ENCODE data around the gene PROM1.
A peak's percentile ranks its signal among the peaks of the same experiment; 100 is the strongest.

The PROM1 gene

DNA sequence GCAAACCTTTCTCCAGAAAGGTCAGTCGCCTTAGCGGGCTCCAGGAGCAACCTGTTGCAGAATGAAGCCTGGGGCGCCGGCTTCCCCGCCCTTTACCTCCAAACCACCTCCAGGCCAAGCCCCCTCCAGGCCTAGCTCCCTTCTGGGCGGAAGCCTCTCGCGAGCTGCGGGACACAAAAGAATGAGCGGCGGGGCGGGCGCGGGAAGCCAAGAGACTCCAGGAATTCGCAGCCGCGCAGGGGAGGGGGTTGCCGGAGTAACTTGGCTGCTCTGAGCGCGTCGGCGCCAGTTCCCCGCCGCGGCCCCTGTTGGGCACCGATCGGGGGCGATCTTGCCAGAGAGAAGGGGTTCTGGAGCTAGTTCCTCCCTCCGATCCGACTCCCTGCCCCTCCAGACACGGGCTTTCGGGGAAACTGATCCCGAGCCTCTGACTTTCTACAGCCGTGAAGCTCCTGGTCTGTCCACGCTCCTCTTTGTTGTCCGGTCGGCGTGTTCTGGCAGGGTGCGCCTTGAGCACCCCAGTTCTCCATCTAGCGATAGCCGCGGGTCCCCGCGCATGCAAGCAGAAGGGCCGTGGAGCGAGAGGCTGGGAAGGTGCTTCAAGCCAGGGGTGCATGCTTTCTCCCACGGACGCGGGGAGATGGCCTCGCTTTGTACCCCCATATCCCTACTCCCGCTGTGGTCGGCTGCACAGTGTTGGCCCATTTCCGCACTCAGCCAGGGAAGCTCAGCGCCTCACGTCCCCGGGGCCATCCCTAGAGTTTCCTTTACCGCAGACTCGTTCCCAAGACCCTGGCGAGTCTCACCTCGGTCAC lies 1.2 kb downstream of the PROM1 start:
- Histone ChIP-seq H2AFZ (ENCODE audit: low read depth, low read length) (peak overlapping the region; percentile 62), H3K4ac (ENCODE audit: low read depth in 1 of 2, low read length in 2 of 2) (peak overlapping the region in 1 of 2 experiments; percentile 45), H3K36me3 (ENCODE audit: control insufficient read depth in 1 of 2, insufficient read depth in 2 of 2, low read depth in 1 of 2, low read length in 2 of 2) (no peaks in the 10 kb centered on the region), H2AK5ac (ENCODE audit: low read length, severe bottlenecking) (peak overlapping the region; percentile 44), H2BK120ac (ENCODE audit: low read depth, low read length) (no peak overlapping the region), H3K4me2 (ENCODE audit: low read length, poor library complexity, severe bottlenecking) (peak overlapping the region; percentile 97), H3K9me3 (ENCODE audit: control insufficient read depth, low read length) (peaks cover 26% of the 10 kb centered on the region), H3K4me1 (ENCODE audit: control insufficient read depth, insufficient read depth, low read depth, low read length) (peaks cover 19% of the 10 kb centered on the region), H4K8ac (ENCODE audit: low read length) (no peak overlapping the region), H2BK5ac (ENCODE audit: low read depth, low read length, poor library complexity, severe bottlenecking) (no peak overlapping the region), H3K27ac (ENCODE audit: low read length, poor library complexity, severe bottlenecking) (no peak overlapping the region), H3K14ac (ENCODE audit: low read length in 2 of 2) (no peak overlapping the region), H3K18ac (ENCODE audit: low read depth in 1 of 2, low read length in 2 of 2) (peak overlapping the region in 1 of 2 experiments; percentile 56), H4K91ac (ENCODE audit: low read length) (no peak overlapping the region), H3K9ac (ENCODE audit: low read length) (no peak overlapping the region), H3K4me3 (ENCODE audit: insufficient read depth in 1 of 2, low read depth in 1 of 2, low read length in 2 of 2) (peak overlapping the region; percentile 67 to 72), H2BK12ac (ENCODE audit: low read length in 2 of 2) (peak overlapping the region in 1 of 2 experiments; percentile 50), H2BK15ac (ENCODE audit: low read depth, poor library complexity, severe bottlenecking) (no peak overlapping the region), H3K79me1 (replicated peaks; ENCODE audit: low read length, poor library complexity, severe bottlenecking) (no peaks in the 10 kb centered on the region), H3K27me3 (ENCODE audit: control insufficient read depth in 1 of 2, insufficient read depth in 1 of 2, low read length in 2 of 2) (peaks cover 49 to 89% of the 10 kb centered on the region in 2 experiments), H3K23ac (ENCODE audit: low read length in 2 of 2) (peak overlapping the region in 1 of 2 experiments; percentile 91)
- under 1% methylated on average over 58 of the region's 60 CpGs for WGBS
- peak; percentile 43 for DNase-seq

DNA sequence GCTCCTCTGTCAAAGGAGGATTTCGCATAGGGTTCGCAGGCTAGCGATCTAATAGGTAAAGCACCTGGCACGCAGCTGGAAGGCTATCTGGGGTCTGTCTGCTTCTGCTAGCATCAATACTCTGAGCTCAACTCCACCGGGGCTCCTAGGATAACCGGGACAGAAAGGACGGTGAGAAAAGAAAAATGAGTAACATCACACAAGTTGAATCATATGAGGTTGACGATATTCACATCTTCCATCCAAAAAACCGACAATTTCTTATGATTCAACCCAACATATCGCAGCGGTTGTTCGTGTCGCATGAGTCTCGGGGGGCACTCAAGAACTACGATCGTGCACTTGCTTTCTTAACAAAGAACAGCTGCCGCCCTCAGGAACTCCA lies 1.8 kb downstream of the PROM1 start:
- Histone ChIP-seq H2AK5ac (ENCODE audit: low read length, severe bottlenecking) (no peak overlapping the region), H2BK12ac (ENCODE audit: low read length in 2 of 2) (no peak overlapping the region), H3K9ac (ENCODE audit: low read length) (no peak overlapping the region), H3K4me3 (ENCODE audit: insufficient read depth in 1 of 2, low read depth in 1 of 2, low read length in 2 of 2) (peak overlapping the region; percentile 67 to 72), H3K9me3 (ENCODE audit: control insufficient read depth, low read length) (peaks cover 20% of the 10 kb centered on the region), H2AFZ (ENCODE audit: low read depth, low read length) (no peak overlapping the region), H4K8ac (ENCODE audit: low read length) (no peak overlapping the region), H3K4me1 (ENCODE audit: control insufficient read depth, insufficient read depth, low read depth, low read length) (peaks cover 19% of the 10 kb centered on the region), H3K4ac (ENCODE audit: low read depth in 1 of 2, low read length in 2 of 2) (no peak overlapping the region), H3K27ac (ENCODE audit: low read length, poor library complexity, severe bottlenecking) (no peak overlapping the region), H2BK5ac (ENCODE audit: low read depth, low read length, poor library complexity, severe bottlenecking) (no peak overlapping the region), H3K23ac (ENCODE audit: low read length in 2 of 2) (peak overlapping the region in 1 of 2 experiments; percentile 62), H4K91ac (ENCODE audit: low read length) (no peak overlapping the region), H3K18ac (ENCODE audit: low read depth in 1 of 2, low read length in 2 of 2) (no peak overlapping the region), H3K4me2 (ENCODE audit: low read length, poor library complexity, severe bottlenecking) (peak overlapping the region; percentile 97), H3K79me1 (replicated peaks; ENCODE audit: low read length, poor library complexity, severe bottlenecking) (no peaks in the 10 kb centered on the region), H2BK15ac (ENCODE audit: low read depth, poor library complexity, severe bottlenecking) (no peak overlapping the region), H3K36me3 (ENCODE audit: control insufficient read depth in 1 of 2, insufficient read depth in 2 of 2, low read depth in 1 of 2, low read length in 2 of 2) (no peaks in the 10 kb centered on the region), H2BK120ac (ENCODE audit: low read depth, low read length) (no peak overlapping the region), H3K14ac (ENCODE audit: low read length in 2 of 2) (no peak overlapping the region), H3K27me3 (ENCODE audit: control insufficient read depth in 1 of 2, insufficient read depth in 1 of 2, low read length in 2 of 2) (peaks cover 49 to 85% of the 10 kb centered on the region in 2 experiments)
- DNase-seq: no peak
- 16% methylated on average over 17 of the region's 17 CpGs for WGBS

- Histone ChIP-seq H3K27me3 (ENCODE audit: control insufficient read depth in 1 of 2, insufficient read depth in 1 of 2, low read length in 2 of 2) (peaks cover 23 to 79% of the 10 kb centered on the region in 2 experiments), H3K79me1 (replicated peaks; ENCODE audit: low read length, poor library complexity, severe bottlenecking) (no peaks in the 10 kb centered on the region), H3K4me2 (ENCODE audit: low read length, poor library complexity, severe bottlenecking) (no peak overlapping the region), H3K23ac (ENCODE audit: low read length in 2 of 2) (no peak overlapping the region), H3K18ac (ENCODE audit: low read depth in 1 of 2, low read length in 2 of 2) (no peak overlapping the region), H2BK5ac (ENCODE audit: low read depth, low read length, poor library complexity, severe bottlenecking) (no peak overlapping the region), H3K4me3 (ENCODE audit: insufficient read depth in 1 of 2, low read depth in 1 of 2, low read length in 2 of 2) (no peak overlapping the region), H3K9me3 (ENCODE audit: control insufficient read depth, low read length) (no peaks in the 10 kb centered on the region), H2BK12ac (ENCODE audit: low read length in 2 of 2) (no peak overlapping the region), H2BK120ac (ENCODE audit: low read depth, low read length) (no peak overlapping the region), H2BK15ac (ENCODE audit: low read depth, poor library complexity, severe bottlenecking) (no peak overlapping the region), H3K9ac (ENCODE audit: low read length) (no peak overlapping the region), H3K14ac (ENCODE audit: low read length in 2 of 2) (no peak overlapping the region), H3K4me1 (ENCODE audit: control insufficient read depth, insufficient read depth, low read depth, low read length) (peaks cover 25% of the 10 kb centered on the region), H3K36me3 (ENCODE audit: control insufficient read depth in 1 of 2, insufficient read depth in 2 of 2, low read depth in 1 of 2, low read length in 2 of 2) (peaks cover 0 to 5% of the 10 kb centered on the region in 2 experiments), H3K4ac (ENCODE audit: low read depth in 1 of 2, low read length in 2 of 2) (no peak overlapping the region), H2AK5ac (ENCODE audit: low read length, severe bottlenecking) (peak overlapping the region; percentile 19), H2AFZ (ENCODE audit: low read depth, low read length) (no peak overlapping the region), H4K91ac (ENCODE audit: low read length) (no peak overlapping the region), H4K8ac (ENCODE audit: low read length) (no peak overlapping the region), H3K27ac (ENCODE audit: low read length, poor library complexity, severe bottlenecking) (no peak overlapping the region)
- 100% methylated on average over 1 of the region's 1 CpG for WGBS
- peak; percentile 56 for DNase-seq
Observed at GRCh38 chr4:16079046-16079445, 4.8 kb downstream of the PROM1 start.

GRCh38 chr4:16078195-16078760 lies 5.5 kb downstream of the PROM1 start:
- Histone ChIP-seq H3K4me1 (ENCODE audit: control insufficient read depth, insufficient read depth, low read depth, low read length) (peaks cover 17% of the 10 kb centered on the region), H3K4me3 (ENCODE audit: insufficient read depth in 1 of 2, low read depth in 1 of 2, low read length in 2 of 2) (no peak overlapping the region), H2BK15ac (ENCODE audit: low read depth, poor library complexity, severe bottlenecking) (no peak overlapping the region), H3K4ac (ENCODE audit: low read depth in 1 of 2, low read length in 2 of 2) (no peak overlapping the region), H2AK5ac (ENCODE audit: low read length, severe bottlenecking) (no peak overlapping the region), H2BK120ac (ENCODE audit: low read depth, low read length) (no peak overlapping the region), H2AFZ (ENCODE audit: low read depth, low read length) (no peak overlapping the region), H4K91ac (ENCODE audit: low read length) (no peak overlapping the region), H4K8ac (ENCODE audit: low read length) (no peak overlapping the region), H2BK12ac (ENCODE audit: low read length in 2 of 2) (no peak overlapping the region), H3K14ac (ENCODE audit: low read length in 2 of 2) (no peak overlapping the region), H3K23ac (ENCODE audit: low read length in 2 of 2) (no peak overlapping the region), H3K18ac (ENCODE audit: low read depth in 1 of 2, low read length in 2 of 2) (no peak overlapping the region), H3K27ac (ENCODE audit: low read length, poor library complexity, severe bottlenecking) (no peak overlapping the region), H3K9ac (ENCODE audit: low read length) (no peak overlapping the region), H2BK5ac (ENCODE audit: low read depth, low read length, poor library complexity, severe bottlenecking) (no peak overlapping the region), H3K9me3 (ENCODE audit: control insufficient read depth, low read length) (no peaks in the 10 kb centered on the region), H3K36me3 (ENCODE audit: control insufficient read depth in 1 of 2, insufficient read depth in 2 of 2, low read depth in 1 of 2, low read length in 2 of 2) (peaks cover 0 to 5% of the 10 kb centered on the region in 2 experiments), H3K27me3 (ENCODE audit: control insufficient read depth in 1 of 2, insufficient read depth in 1 of 2, low read length in 2 of 2) (peaks cover 15 to 79% of the 10 kb centered on the region in 2 experiments), H3K79me1 (replicated peaks; ENCODE audit: low read length, poor library complexity, severe bottlenecking) (no peaks in the 10 kb centered on the region), H3K4me2 (ENCODE audit: low read length, poor library complexity, severe bottlenecking) (no peak overlapping the region)
- no peak for DNase-seq
- 95% methylated on average over 4 of the region's 4 CpGs for WGBS
